HG03520 (cell line): ENCODE data around the gene EFEMP2.

Experiments used
- ATAC-seq: cut with Tn5 transposase; IDR thresholded peaks from one replicate; pipeline ENCODE4 v1.9.1; 2021; ENCODE audit warnings: mild to moderate bottlenecking, moderate library complexity; ENCODE audit not compliant: unreplicated experiment

EFEMP2 gene

GRCh38 chr11:65872586-65873317, at the start of gene EFEMP2:
Gene EFEMP2, minus strand, starts transcription at chr11:65872800. Its CDS starts 446 bp downstream, at chr11:65872354.
- ATAC-seq: no peak

- no peak for ATAC-seq
Measured at GRCh38 chr11:65921876-65922275, 49.3 kb upstream of the EFEMP2 start.

GRCh38 chr11:65921033-65921555, 48.5 kb upstream of the EFEMP2 start:
- ATAC-seq: no peak

- no peak for ATAC-seq
Measured at GRCh38 chr11:65920372-65920802, 47.8 kb upstream of the EFEMP2 start.

GRCh38 chr11:65919573-65920371, 47.2 kb upstream of the EFEMP2 start:
- ATAC-seq: peak; percentile 34

- ATAC-seq: peak; percentile 69
Measured at GRCh38 chr11:65919141-65919572, 46.6 kb upstream of the EFEMP2 start, which contains the start of gene DRAP1. Gene DRAP1, plus strand, starts transcription at chr11:65919426. Its CDS starts 76 bp downstream, at chr11:65919502.

- peak; percentile 42 for ATAC-seq
Measured at GRCh38 chr11:65918211-65919140, 45.9 kb upstream of the EFEMP2 start, which contains the start of gene C11orf68. Gene C11orf68, minus strand, starts transcription at chr11:65919062. Its CDS starts 31 bp downstream, at chr11:65919031.

- ATAC-seq: no peak
Measured at GRCh38 chr11:65917434-65918210, 45.0 kb upstream of the EFEMP2 start.

- no peak for ATAC-seq
Measured at GRCh38 chr11:65917077-65917433, 44.5 kb upstream of the EFEMP2 start.

GRCh38 chr11:65916391-65916790, 43.8 kb upstream of the EFEMP2 start:
- ATAC-seq: no peak

GRCh38 chr11:65915821-65916251, 43.2 kb upstream of the EFEMP2 start:
- ATAC-seq: no peak

GRCh38 chr11:65915101-65915820, 42.7 kb upstream of the EFEMP2 start:
- ATAC-seq: no peak

- ATAC-seq: no peak
Measured at GRCh38 chr11:65912845-65913244, 40.2 kb upstream of the EFEMP2 start.

GRCh38 chr11:65911682-65912568, 39.3 kb upstream of the EFEMP2 start:
- no peak for ATAC-seq

GRCh38 chr11:65907878-65908277, 35.3 kb upstream of the EFEMP2 start:
- no peak for ATAC-seq

- ATAC-seq: no peak
Measured at GRCh38 chr11:65906602-65907001, 34.0 kb upstream of the EFEMP2 start.

GRCh38 chr11:65903715-65904114, 31.1 kb upstream of the EFEMP2 start:
- ATAC-seq: no peak

GRCh38 chr11:65903068-65903481, 30.5 kb upstream of the EFEMP2 start:
- no peak for ATAC-seq
